GM12891 (cell line): Measurements from ENCODE around the gene RPS6KA3.

ENCODE experiments used
- POLR2A ChIP-seq: IDR thresholded peaks from 2 replicates; pipeline ENCODE4 v1.6.1; 2011; ENCODE audit warnings: low read depth, low read length, control low read depth
- POLR2AphosphoS5 ChIP-seq: IDR thresholded peaks from 2 replicates; pipeline ENCODE4 v1.6.1; 2011; ENCODE audit warnings: low read depth, low read length, control low read depth
- POU2F2 ChIP-seq: IDR thresholded peaks from 2 replicates; pipeline ENCODE4 v1.6.1; 2011; ENCODE audit warnings: low read depth, mild to moderate bottlenecking, control low read depth, low read length, moderate library complexity

- no peak for TF ChIP-seq POLR2AphosphoS5
- no peak for TF ChIP-seq POLR2A
- no peak for TF ChIP-seq POU2F2
Observed at GRCh38 chrX:20235755-20236154, 31.0 kb downstream of the RPS6KA3 start.
